ENCODE results near the gene PCDHA1.

DNA sequence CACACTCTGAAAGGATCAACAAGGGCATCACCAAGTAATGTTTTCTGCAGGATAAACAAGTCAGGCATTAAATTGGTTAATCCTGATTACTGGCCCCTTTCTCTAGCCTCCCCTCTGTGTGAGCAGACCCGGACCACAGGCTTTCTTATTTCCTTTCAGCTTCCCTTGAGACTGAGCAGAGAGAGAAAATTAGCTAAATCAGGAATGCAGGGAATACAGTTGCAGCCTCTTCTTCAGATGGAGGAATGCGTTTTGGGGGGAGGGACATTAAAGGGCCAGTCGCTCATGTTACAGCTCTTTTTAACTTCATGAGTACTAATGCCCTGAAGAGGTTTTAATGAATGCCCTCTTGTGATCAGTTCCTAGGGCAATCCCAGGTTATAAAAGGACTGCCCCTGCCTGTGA, 200.2 kb downstream of the PCDHA1 start:
- TF ChIP-seq, protein P1, sequence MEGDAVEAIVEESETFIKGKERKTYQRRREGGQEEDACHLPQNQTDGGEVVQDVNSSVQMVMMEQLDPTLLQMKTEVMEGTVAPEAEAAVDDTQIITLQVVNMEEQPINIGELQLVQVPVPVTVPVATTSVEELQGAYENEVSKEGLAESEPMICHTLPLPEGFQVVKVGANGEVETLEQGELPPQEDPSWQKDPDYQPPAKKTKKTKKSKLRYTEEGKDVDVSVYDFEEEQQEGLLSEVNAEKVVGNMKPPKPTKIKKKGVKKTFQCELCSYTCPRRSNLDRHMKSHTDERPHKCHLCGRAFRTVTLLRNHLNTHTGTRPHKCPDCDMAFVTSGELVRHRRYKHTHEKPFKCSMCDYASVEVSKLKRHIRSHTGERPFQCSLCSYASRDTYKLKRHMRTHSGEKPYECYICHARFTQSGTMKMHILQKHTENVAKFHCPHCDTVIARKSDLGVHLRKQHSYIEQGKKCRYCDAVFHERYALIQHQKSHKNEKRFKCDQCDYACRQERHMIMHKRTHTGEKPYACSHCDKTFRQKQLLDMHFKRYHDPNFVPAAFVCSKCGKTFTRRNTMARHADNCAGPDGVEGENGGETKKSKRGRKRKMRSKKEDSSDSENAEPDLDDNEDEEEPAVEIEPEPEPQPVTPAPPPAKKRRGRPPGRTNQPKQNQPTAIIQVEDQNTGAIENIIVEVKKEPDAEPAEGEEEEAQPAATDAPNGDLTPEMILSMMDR (IDR thresholded peaks at IDR 0.05; ENCODE audit: low read depth, low read length, poor library complexity, severe bottlenecking), result no peak
- no peak for TF ChIP-seq EZH2phosphoT487 (IDR thresholded peaks at IDR 0.05; ENCODE audit: borderline replicate concordance, low read length)

Measured in DOHH2 (cell line).